Renal cortical epithelial cell (primary cell): Measurements from ENCODE around the gene ABCA2. TPM values are rescaled to one million over a fixed set of nuclear protein-coding genes. Genes with fewer than 3 reads are reported as not detected.
A peak's percentile ranks its signal among the peaks of the same experiment; 100 is the strongest.
"Not testable (repeated sequence)": the region's sequence is repeated elsewhere in the genome, so short reads cannot be mapped to it uniquely, and the experiment has no call there.

Source experiments
- DNase-seq: peaks from one replicate; pipeline ENCODE4 v3.0.0-alpha.2; 2011; ENCODE audit warnings: low read depth
- total RNA-seq: library from RNA; depleted of rRNA; stranded (reverse); fragments of >200 nt; gene quantifications from 2 replicates; pipeline ENCODE4 v1.2.3, GENCODE V29; 2014

Gene ABCA2
- total RNA-seq, 1 donor from 2014 or later: 53.0 TPM

GRCh38 chr9:137064027-137064879 is 36.2 kb upstream of the ABCA2 start:
- no peak for DNase-seq

GRCh38 chr9:137063311-137064026 is 35.4 kb upstream of the ABCA2 start:
- DNase-seq: no peak

GRCh38 chr9:137062798-137063197 is 34.8 kb upstream of the ABCA2 start:
- DNase-seq: not testable (repeated sequence)

GRCh38 chr9:137062384-137062783 is 34.3 kb upstream of the ABCA2 start:
- DNase-seq: no peak

GRCh38 chr9:137058521-137059234 is 30.6 kb upstream of the ABCA2 start:
- no peak for DNase-seq

- DNase-seq: no peak
These were observed 29.5 kb upstream of the ABCA2 start for GRCh38 chr9:137057545-137057944.

- DNase-seq: no peak
These were observed 28.8 kb upstream of the ABCA2 start for GRCh38 chr9:137056739-137057415.

GRCh38 chr9:137055385-137056364 is 27.6 kb upstream of the ABCA2 start:
- DNase-seq: peak; percentile 65

GRCh38 chr9:137054932-137055384 is 26.9 kb upstream of the ABCA2 start:
- DNase-seq: no peak

GRCh38 chr9:137053944-137054931 is 26.2 kb upstream of the ABCA2 start, which contains the start of gene ENTPD2:
Gene ENTPD2, minus strand, starts transcription at chr9:137054061. Its CDS starts 64 bp downstream, at chr9:137053997.
- DNase-seq: no peak

- DNase-seq: no peak
These were observed 25.2 kb upstream of the ABCA2 start for GRCh38 chr9:137052998-137053943.

GRCh38 chr9:137052293-137052692 is 24.3 kb upstream of the ABCA2 start:
- no peak for DNase-seq

- DNase-seq: no peak
These were observed 23.2 kb upstream of the ABCA2 start for GRCh38 chr9:137051145-137051724.

- DNase-seq: no peak
These were observed 22.5 kb upstream of the ABCA2 start for GRCh38 chr9:137050570-137050969.

GRCh38 chr9:137049544-137050449 is 21.8 kb upstream of the ABCA2 start:
- DNase-seq: no peak
